Measurements from ENCODE around the gene ALG5. TPM values are rescaled to one million over a fixed set of nuclear protein-coding genes. Genes with fewer than 3 reads are reported as not detected.

Gene ALG5
- total RNA-seq, 1 experiment from 2014 or later: 32.2 TPM

- CTCF ChIA-PET: no interaction called here
- Histone ChIP-seq H4K20me1 (ENCODE audit: insufficient read depth) (no peaks in the 10 kb centered on the region), H3K9ac (ENCODE audit: low read length) (no peak overlapping the region), H3K9me2 (ENCODE audit: insufficient read depth) (no peaks in the 10 kb centered on the region), H3K4me3 (replicated peaks in 1 of 2; ENCODE audit: low read depth in 1 of 2, low read length in 2 of 2) (no peak overlapping the region), H3K4me2 (ENCODE audit: low read length) (no peak overlapping the region), H3K36me3 (ENCODE audit: control insufficient read depth in 1 of 2, insufficient read depth in 2 of 2, low read length in 2 of 2) (no peaks in the 10 kb centered on the region), H3K79me2 (ENCODE audit: insufficient read depth, low read length) (no peaks in the 10 kb centered on the region), H3K4me1 (ENCODE audit: control insufficient read depth in 1 of 2, insufficient read depth in 2 of 2, low read length in 2 of 2) (peaks cover 1 to 8% of the 10 kb centered on the region in 2 experiments; a peak in 3 of 4 replicates), H3K27ac (ENCODE audit: low read depth, low read length) (no peak overlapping the region), H3K27me3 (ENCODE audit: insufficient read depth, low read length) (no peaks in the 10 kb centered on the region), H3K9me3 (ENCODE audit: control insufficient read depth in 1 of 2, insufficient read depth in 1 of 2, low read depth in 1 of 2, low read length in 2 of 2) (no peaks in the 10 kb centered on the region), H2AFZ (ENCODE audit: low read depth, low read length, poor library complexity, severe bottlenecking) (no peak overlapping the region)
- no peak for TF ChIP-seq EZH2phosphoT487 (IDR thresholded peaks at IDR 0.05; ENCODE audit: borderline replicate concordance)
- no peak for TF ChIP-seq FOSL1 (IDR thresholded peaks at IDR 0.05; ENCODE audit: low read depth)
- TF ChIP-seq TCF7L2 (IDR thresholded peaks at IDR 0.05; ENCODE audit: borderline replicate concordance, extremely low read depth, insufficient read depth, insufficient read length): no peak
- no peak for TF ChIP-seq JUND (IDR thresholded peaks at IDR 0.05)
- intact Hi-C loops (cut with micrococcal nuclease): no loop called here
- ATAC-seq (no peak), DNase-seq (ENCODE audit: low read depth, low spot score) (no peak)
- RAD21 ChIA-PET (ENCODE audit: low non-redundant PET in 1 of 2, low total read pairs in 2 of 2, uncharacterized antibody in 2 of 2, unreplicated experiment in 2 of 2): no interaction called here
- BruUV-seq (replicated peaks): no TSS peak
- POLR2A ChIA-PET: no interaction called here
Observed at GRCh38 chr13:36924001-36924400, 75.1 kb downstream of the ALG5 start.

- peaks cover 4 to 13% of the 10 kb centered on the region in 2 experiments; a peak in 3 of 4 replicates for H3K4me1 ChIP-seq (ENCODE audit: control insufficient read depth in 1 of 2, insufficient read depth in 2 of 2, low read length in 2 of 2)
- no peak overlapping the region for H3K9ac ChIP-seq (ENCODE audit: low read length)
- intact Hi-C loops (cut with micrococcal nuclease): no loop called here
- no peak overlapping the region for H3K4me2 ChIP-seq (ENCODE audit: low read length)
- ATAC-seq (no peak), DNase-seq (ENCODE audit: low read depth, low spot score) (no peak)
- BruUV-seq (replicated peaks): no TSS peak
- ChIA-PET POLR2A (no interaction called here), RAD21 (ENCODE audit: low non-redundant PET in 1 of 2, low total read pairs in 2 of 2, uncharacterized antibody in 2 of 2, unreplicated experiment in 2 of 2) (no interaction called here), CTCF (no interaction called here)
- H3K27me3 ChIP-seq (ENCODE audit: insufficient read depth, low read length): no peaks in the 10 kb centered on the region
- no peak for TF ChIP-seq POLR2A (IDR thresholded peaks at IDR 0.05; ENCODE audit: borderline replicate concordance, extremely low read depth, insufficient read depth, insufficient read length)
- no peak for TF ChIP-seq SP1 (IDR thresholded peaks at IDR 0.05; ENCODE audit: low read depth)
- no peak for TF ChIP-seq POLR2AphosphoS5 (IDR thresholded peaks at IDR 0.05; ENCODE audit: low read depth, low read length)
- no peak overlapping the region for H3K4me3 ChIP-seq (replicated peaks in 1 of 2; ENCODE audit: low read depth in 1 of 2, low read length in 2 of 2)
- H2AFZ ChIP-seq (ENCODE audit: low read depth, low read length, poor library complexity, severe bottlenecking): no peak overlapping the region
- H3K79me2 ChIP-seq (ENCODE audit: insufficient read depth, low read length): no peaks in the 10 kb centered on the region
- H4K20me1 ChIP-seq (ENCODE audit: insufficient read depth): no peaks in the 10 kb centered on the region
- H3K36me3 ChIP-seq (ENCODE audit: control insufficient read depth in 1 of 2, insufficient read depth in 2 of 2, low read length in 2 of 2): no peaks in the 10 kb centered on the region
- H3K27ac ChIP-seq (ENCODE audit: low read depth, low read length): no peak overlapping the region
- H3K9me3 ChIP-seq (ENCODE audit: control insufficient read depth in 1 of 2, insufficient read depth in 1 of 2, low read depth in 1 of 2, low read length in 2 of 2): no peaks in the 10 kb centered on the region
- H3K9me2 ChIP-seq (ENCODE audit: insufficient read depth): no peaks in the 10 kb centered on the region
Observed at GRCh38 chr13:36921631-36922301, 77.4 kb downstream of the ALG5 start.
